Endodermal cell (in vitro differentiated cells): ENCODE results near the gene NRARP. TPM values are rescaled to one million over a fixed set of nuclear protein-coding genes. Genes with fewer than 3 reads are reported as not detected.
"Not testable (repeated sequence)": the region's sequence is repeated elsewhere in the genome, so short reads cannot be mapped to it uniquely, and the experiment has no call there.

ENCODE experiments used
- DNase-seq: peaks from one replicate; pipeline ENCODE4 v3.0.0-alpha.2; 2017
- H3K27ac ChIP-seq: 2 replicates; pipeline ENCODE4 v1.5.1; 2013; ENCODE audit warnings: mild to moderate bottlenecking, low read depth, low read length, moderate library complexity
- H3K27me3 ChIP-seq: 2 replicates; pipeline ENCODE4 v1.6.1; 2013; ENCODE audit warnings: mild to moderate bottlenecking, low read length, moderate library complexity; ENCODE audit not compliant: insufficient read depth, control insufficient read depth, poor library complexity, severe bottlenecking
- H3K36me3 ChIP-seq: 2 replicates; pipeline ENCODE4 v1.7.0; 2013; ENCODE audit warnings: mild to moderate bottlenecking, low read length, moderate library complexity; ENCODE audit not compliant: control insufficient read depth, insufficient read depth
- H3K4me1 ChIP-seq: one replicate; pipeline ENCODE4 v1.7.0; 2013; ENCODE audit warnings: low read length; ENCODE audit not compliant: control insufficient read depth, insufficient read depth
- H3K4me3 ChIP-seq: 2 replicates; pipeline ENCODE4 v1.5.1; 2013; ENCODE audit warnings: mild to moderate bottlenecking, low read length, moderate library complexity
- H3K9ac ChIP-seq: 2 replicates; pipeline ENCODE4 v1.6.1; 2013; ENCODE audit warnings: mild to moderate bottlenecking, low read length, moderate library complexity; ENCODE audit not compliant: poor library complexity, severe bottlenecking; ENCODE audit errors: extremely low read depth
- H3K9me3 ChIP-seq: 2 replicates; pipeline ENCODE4 v1.6.1; 2013; ENCODE audit warnings: mild to moderate bottlenecking, low read length, moderate library complexity; ENCODE audit not compliant: control insufficient read depth
- H3K27ac Mint-ChIP-seq: 2 replicates; pipeline ENCODE4 v1.8.0; 2020; ENCODE audit warnings: mixed read lengths
- H3K27me3 Mint-ChIP-seq: 2 replicates; pipeline ENCODE4 v1.8.0; 2021; ENCODE audit warnings: mild to moderate bottlenecking, mixed read lengths; ENCODE audit not compliant: insufficient read depth
- H3K36me3 Mint-ChIP-seq: 2 replicates; pipeline ENCODE4 v1.8.0; 2020; ENCODE audit warnings: low read depth, mixed read lengths
- H3K4me1 Mint-ChIP-seq: 2 replicates; pipeline ENCODE4 v1.8.0; 2020; ENCODE audit warnings: mixed read lengths
- H3K4me3 Mint-ChIP-seq: 2 replicates; pipeline ENCODE4 v1.8.0; 2020; ENCODE audit warnings: mild to moderate bottlenecking, moderate library complexity, mixed read lengths
- H3K9me3 Mint-ChIP-seq: 2 replicates; pipeline ENCODE4 v1.8.0; 2020; ENCODE audit warnings: mild to moderate bottlenecking, mixed read lengths
- WGBS, 2 experiments: methylation state at CpG; one replicate each; pipeline versions ENCODE4 v1.1.5 to v1.1.7; 2013; ENCODE audit warnings: missing lambda C conversion rate in 2 of 2, mixed read lengths in 1 of 2; ENCODE audit not compliant: insufficient coverage in 1 of 2, insufficient read length in 1 of 2; 5-methylcytosine and 5-hydroxymethylcytosine counted together
- total RNA-seq, 2 donors: library from RNA; stranded (reverse); fragmentation: NEBNext Ultra II Directional in 1 of 2; extraction: Animal tissue kit (Norgen Biotek cat#: 25700) in 1 of 2; gene quantifications; 2 replicates in 1 of 2; 3 replicates in 1 of 2; pipeline ENCODE4 v1.2.1, GENCODE V29; 2021
- TF ChIP-seq, protein P1 (sequence below): fragments of 200-600 bp; sonication (generic); conservative IDR thresholded peaks from 2 replicates; pipeline ENCODE4 v1.5.0; 2021; ENCODE audit warnings: antibody characterized with exemption, mild to moderate bottlenecking

The NRARP gene
- total RNA-seq, 2 donors from 2014 or later, result 12.1 to 12.9 TPM

- Mint-ChIP-seq H3K9me3 (peaks cover 13% of the 10 kb centered on the region), H3K36me3 (no peaks in the 10 kb centered on the region), H3K27me3 (peaks cover 22% of the 10 kb centered on the region), H3K4me1 (no peaks in the 10 kb centered on the region), H3K27ac (no peak overlapping the region), H3K4me3 (no peak overlapping the region)
- peaks cover 4% of the 10 kb centered on the region for H3K27me3 ChIP-seq
- H3K27ac ChIP-seq, result no peak overlapping the region
- H3K36me3 ChIP-seq, result no peaks in the 10 kb centered on the region
- no peak overlapping the region for H3K4me3 ChIP-seq
- H3K9ac ChIP-seq, result no peak overlapping the region
- TF ChIP-seq, protein P1, sequence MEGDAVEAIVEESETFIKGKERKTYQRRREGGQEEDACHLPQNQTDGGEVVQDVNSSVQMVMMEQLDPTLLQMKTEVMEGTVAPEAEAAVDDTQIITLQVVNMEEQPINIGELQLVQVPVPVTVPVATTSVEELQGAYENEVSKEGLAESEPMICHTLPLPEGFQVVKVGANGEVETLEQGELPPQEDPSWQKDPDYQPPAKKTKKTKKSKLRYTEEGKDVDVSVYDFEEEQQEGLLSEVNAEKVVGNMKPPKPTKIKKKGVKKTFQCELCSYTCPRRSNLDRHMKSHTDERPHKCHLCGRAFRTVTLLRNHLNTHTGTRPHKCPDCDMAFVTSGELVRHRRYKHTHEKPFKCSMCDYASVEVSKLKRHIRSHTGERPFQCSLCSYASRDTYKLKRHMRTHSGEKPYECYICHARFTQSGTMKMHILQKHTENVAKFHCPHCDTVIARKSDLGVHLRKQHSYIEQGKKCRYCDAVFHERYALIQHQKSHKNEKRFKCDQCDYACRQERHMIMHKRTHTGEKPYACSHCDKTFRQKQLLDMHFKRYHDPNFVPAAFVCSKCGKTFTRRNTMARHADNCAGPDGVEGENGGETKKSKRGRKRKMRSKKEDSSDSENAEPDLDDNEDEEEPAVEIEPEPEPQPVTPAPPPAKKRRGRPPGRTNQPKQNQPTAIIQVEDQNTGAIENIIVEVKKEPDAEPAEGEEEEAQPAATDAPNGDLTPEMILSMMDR, result no peak
- 85 to 89% methylated on average over 4 to 6 of the region's 6 CpGs for WGBS, 2 experiments
- H3K4me1 ChIP-seq, result no peaks in the 10 kb centered on the region
- DNase-seq, result no peak
- H3K9me3 ChIP-seq, result peaks cover 15% of the 10 kb centered on the region
These were observed 28.6 kb upstream of the NRARP start for GRCh38 chr9:137330689-137331088.

- not testable (repeated sequence) for H3K27ac Mint-ChIP-seq, H3K36me3 ChIP-seq, H3K9ac ChIP-seq, H3K27me3 ChIP-seq, DNase-seq, H3K4me3 Mint-ChIP-seq, H3K4me1 ChIP-seq, H3K36me3 Mint-ChIP-seq, H3K4me3 ChIP-seq, H3K4me1 Mint-ChIP-seq, H3K9me3 Mint-ChIP-seq, H3K27ac ChIP-seq
- peaks cover 14% of the 10 kb centered on the region for H3K9me3 ChIP-seq
- H3K27me3 Mint-ChIP-seq, result peaks cover 24% of the 10 kb centered on the region
- 51 to 66% methylated on average over 9 to 20 of the region's 26 CpGs for WGBS, 2 experiments
These were observed 27.5 kb upstream of the NRARP start for GRCh38 chr9:137329590-137329989.

DNA sequence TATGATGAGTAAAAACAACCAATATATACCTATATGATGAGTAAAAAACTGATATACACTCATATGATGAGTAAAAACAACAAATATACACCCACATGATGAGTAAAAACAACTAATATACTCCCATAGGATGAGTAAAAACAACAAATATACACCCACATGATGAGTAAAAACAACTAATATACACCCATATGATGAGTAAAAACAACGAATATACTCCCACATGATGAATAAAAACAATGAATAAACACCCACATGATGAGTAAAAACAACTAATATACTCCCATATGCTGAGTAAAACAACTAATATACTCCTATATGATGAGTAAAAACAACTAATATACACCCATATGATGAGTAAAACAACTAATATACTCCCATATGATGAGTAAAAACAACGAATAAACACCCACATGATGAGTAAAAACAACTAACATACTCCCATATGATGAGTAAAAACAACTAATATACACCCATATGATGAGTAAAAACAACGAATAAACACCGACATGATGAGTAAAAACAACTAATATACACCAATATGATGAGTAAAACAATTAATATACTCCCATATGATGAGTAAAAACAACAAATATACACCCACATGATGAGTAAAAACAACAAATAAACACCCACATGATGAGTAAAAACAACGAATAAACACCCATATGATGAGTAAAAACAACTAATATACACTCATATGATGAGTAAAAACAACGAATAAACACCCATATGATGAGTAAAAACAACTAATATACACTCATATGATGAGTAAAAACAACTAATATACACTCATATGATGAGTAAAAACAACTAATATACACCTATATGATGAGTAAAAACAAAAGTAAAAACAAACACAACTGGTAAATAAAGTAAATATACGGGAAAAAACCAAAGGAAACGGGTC, 25.8 kb upstream of the NRARP start:
- not testable (repeated sequence) for H3K27ac Mint-ChIP-seq, H3K36me3 ChIP-seq, H3K27ac ChIP-seq, H3K27me3 ChIP-seq, H3K4me1 Mint-ChIP-seq, H3K36me3 Mint-ChIP-seq, H3K4me3 Mint-ChIP-seq, DNase-seq, H3K4me1 ChIP-seq, H3K4me3 ChIP-seq, H3K9ac ChIP-seq, H3K9me3 Mint-ChIP-seq
- WGBS, 2 experiments, result 80 to 89% methylated on average over 7 to 8 of the region's 8 CpGs
- peaks cover 22% of the 10 kb centered on the region for H3K27me3 Mint-ChIP-seq
- peaks cover 14% of the 10 kb centered on the region for H3K9me3 ChIP-seq

- Histone ChIP-seq H3K27me3 (peaks cover 4% of the 10 kb centered on the region), H3K4me3 (no peak overlapping the region), H3K9me3 (peaks cover 14% of the 10 kb centered on the region), H3K9ac (no peak overlapping the region), H3K27ac (no peak overlapping the region), H3K36me3 (no peaks in the 10 kb centered on the region), H3K4me1 (no peaks in the 10 kb centered on the region)
- Mint-ChIP-seq H3K4me3 (no peak overlapping the region), H3K27ac (no peak overlapping the region), H3K9me3 (peaks cover 11% of the 10 kb centered on the region), H3K4me1 (no peaks in the 10 kb centered on the region), H3K27me3 (peaks cover 22% of the 10 kb centered on the region), H3K36me3 (no peaks in the 10 kb centered on the region)
- WGBS, 2 experiments, result 92 to 95% methylated on average over 14 to 19 of the region's 19 CpGs
- DNase-seq, result no peak
- TF ChIP-seq, protein P1, result no peak
These were observed 24.5 kb upstream of the NRARP start for GRCh38 chr9:137326445-137327065.
